GM23338 (cell line): Measurements from ENCODE around the gene LRRC47.

Source experiments
- CREB1 ChIP-seq: fragments of 250-450 bp; sonication (Bioruptor Pico); IDR thresholded peaks from 2 replicates; pipeline ENCODE4 v1.5.0; 2020; ENCODE audit warnings: low read depth, mild to moderate bottlenecking, moderate library complexity
- EZH2 ChIP-seq: fragments of 200-600 bp; sonication (generic); IDR thresholded peaks from one replicate; pipeline ENCODE4 v1.8.0; 2017; ENCODE audit warnings: antibody characterized with exemption, mild to moderate bottlenecking, low read depth; ENCODE audit not compliant: unreplicated experiment
- EZH2phosphoT487 ChIP-seq: fragments of 200-600 bp; sonication (generic); IDR thresholded peaks from one replicate; pipeline ENCODE4 v1.8.1; 2018; ENCODE audit warnings: antibody characterized with exemption; ENCODE audit not compliant: unreplicated experiment
- JUNB ChIP-seq: IDR thresholded peaks from one replicate; pipeline ENCODE4 v1.6.1; 2016; ENCODE audit warnings: antibody characterized with exemption; ENCODE audit not compliant: unreplicated experiment
- NANOG ChIP-seq: IDR thresholded peaks from 2 replicates; pipeline ENCODE4 v1.6.1; 2016; ENCODE audit warnings: antibody characterized with exemption, borderline replicate concordance
- POLR2AphosphoS5 ChIP-seq: IDR thresholded peaks from 2 replicates; pipeline ENCODE4 v1.6.1; 2016; ENCODE audit warnings: antibody characterized with exemption, low read depth
- STAT1 ChIP-seq: IDR thresholded peaks from one replicate; pipeline ENCODE4 v1.6.1; 2016; ENCODE audit warnings: antibody characterized with exemption; ENCODE audit not compliant: unreplicated experiment
- ZNF331 ChIP-seq: fragments of 250-450 bp; sonication (Bioruptor Pico); IDR thresholded peaks from 2 replicates; pipeline ENCODE4 v1.5.0; 2020; ENCODE audit warnings: low read depth, mild to moderate bottlenecking, moderate library complexity
- TF ChIP-seq, protein P1 (sequence below), 2 experiments: fragments of 200-600 bp in 1 of 2; sonication (generic) in 1 of 2; conservative IDR thresholded peaks; 2 replicates each; pipeline versions ENCODE4 v1.5.1 to v1.6.1; 2016 to 2017; ENCODE audit warnings: antibody characterized with exemption in 2 of 2, low read depth in 2 of 2, mild to moderate bottlenecking in 2 of 2, moderate library complexity in 1 of 2
- TF ChIP-seq, protein P2 (sequence below): IDR thresholded peaks from one replicate; pipeline ENCODE4 v1.6.1; 2018; ENCODE audit warnings: antibody characterized with exemption; ENCODE audit not compliant: unreplicated experiment
- TF ChIP-seq, protein P3 (sequence below): IDR thresholded peaks from 2 replicates; pipeline ENCODE4 v1.6.1; 2016; ENCODE audit warnings: antibody characterized with exemption

DNA sequence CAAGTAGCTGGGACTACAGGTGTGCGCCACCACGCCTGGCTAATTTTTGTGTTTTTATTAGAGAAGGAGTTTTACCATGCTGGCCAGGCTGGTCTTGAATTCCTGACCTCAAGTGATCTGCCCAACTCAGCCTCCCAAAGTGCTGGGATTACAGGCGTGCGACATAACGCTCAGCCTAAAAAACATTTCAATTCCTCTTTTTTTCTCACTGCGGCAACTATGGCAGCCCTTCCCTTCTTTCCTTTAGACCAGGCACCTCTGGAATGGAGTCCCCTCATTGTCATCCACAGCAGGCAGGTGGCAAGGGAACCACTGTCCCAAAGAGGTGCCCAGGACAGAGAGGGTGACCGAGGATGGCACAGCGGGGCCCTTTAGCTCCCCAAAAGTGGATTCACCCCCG, 46.6 kb upstream of the LRRC47 start:
- TF ChIP-seq, protein P1, sequence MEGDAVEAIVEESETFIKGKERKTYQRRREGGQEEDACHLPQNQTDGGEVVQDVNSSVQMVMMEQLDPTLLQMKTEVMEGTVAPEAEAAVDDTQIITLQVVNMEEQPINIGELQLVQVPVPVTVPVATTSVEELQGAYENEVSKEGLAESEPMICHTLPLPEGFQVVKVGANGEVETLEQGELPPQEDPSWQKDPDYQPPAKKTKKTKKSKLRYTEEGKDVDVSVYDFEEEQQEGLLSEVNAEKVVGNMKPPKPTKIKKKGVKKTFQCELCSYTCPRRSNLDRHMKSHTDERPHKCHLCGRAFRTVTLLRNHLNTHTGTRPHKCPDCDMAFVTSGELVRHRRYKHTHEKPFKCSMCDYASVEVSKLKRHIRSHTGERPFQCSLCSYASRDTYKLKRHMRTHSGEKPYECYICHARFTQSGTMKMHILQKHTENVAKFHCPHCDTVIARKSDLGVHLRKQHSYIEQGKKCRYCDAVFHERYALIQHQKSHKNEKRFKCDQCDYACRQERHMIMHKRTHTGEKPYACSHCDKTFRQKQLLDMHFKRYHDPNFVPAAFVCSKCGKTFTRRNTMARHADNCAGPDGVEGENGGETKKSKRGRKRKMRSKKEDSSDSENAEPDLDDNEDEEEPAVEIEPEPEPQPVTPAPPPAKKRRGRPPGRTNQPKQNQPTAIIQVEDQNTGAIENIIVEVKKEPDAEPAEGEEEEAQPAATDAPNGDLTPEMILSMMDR (conservative IDR thresholded peaks at IDR 0.05; ENCODE audit: low read depth in 2 of 2) = no peak
- no peak for TF ChIP-seq JUNB
- TF ChIP-seq EZH2 = no peak
- TF ChIP-seq, protein P2, sequence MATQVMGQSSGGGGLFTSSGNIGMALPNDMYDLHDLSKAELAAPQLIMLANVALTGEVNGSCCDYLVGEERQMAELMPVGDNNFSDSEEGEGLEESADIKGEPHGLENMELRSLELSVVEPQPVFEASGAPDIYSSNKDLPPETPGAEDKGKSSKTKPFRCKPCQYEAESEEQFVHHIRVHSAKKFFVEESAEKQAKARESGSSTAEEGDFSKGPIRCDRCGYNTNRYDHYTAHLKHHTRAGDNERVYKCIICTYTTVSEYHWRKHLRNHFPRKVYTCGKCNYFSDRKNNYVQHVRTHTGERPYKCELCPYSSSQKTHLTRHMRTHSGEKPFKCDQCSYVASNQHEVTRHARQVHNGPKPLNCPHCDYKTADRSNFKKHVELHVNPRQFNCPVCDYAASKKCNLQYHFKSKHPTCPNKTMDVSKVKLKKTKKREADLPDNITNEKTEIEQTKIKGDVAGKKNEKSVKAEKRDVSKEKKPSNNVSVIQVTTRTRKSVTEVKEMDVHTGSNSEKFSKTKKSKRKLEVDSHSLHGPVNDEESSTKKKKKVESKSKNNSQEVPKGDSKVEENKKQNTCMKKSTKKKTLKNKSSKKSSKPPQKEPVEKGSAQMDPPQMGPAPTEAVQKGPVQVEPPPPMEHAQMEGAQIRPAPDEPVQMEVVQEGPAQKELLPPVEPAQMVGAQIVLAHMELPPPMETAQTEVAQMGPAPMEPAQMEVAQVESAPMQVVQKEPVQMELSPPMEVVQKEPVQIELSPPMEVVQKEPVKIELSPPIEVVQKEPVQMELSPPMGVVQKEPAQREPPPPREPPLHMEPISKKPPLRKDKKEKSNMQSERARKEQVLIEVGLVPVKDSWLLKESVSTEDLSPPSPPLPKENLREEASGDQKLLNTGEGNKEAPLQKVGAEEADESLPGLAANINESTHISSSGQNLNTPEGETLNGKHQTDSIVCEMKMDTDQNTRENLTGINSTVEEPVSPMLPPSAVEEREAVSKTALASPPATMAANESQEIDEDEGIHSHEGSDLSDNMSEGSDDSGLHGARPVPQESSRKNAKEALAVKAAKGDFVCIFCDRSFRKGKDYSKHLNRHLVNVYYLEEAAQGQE = no peak
- no peak for TF ChIP-seq STAT1
- TF ChIP-seq POLR2AphosphoS5 = no peak
- TF ChIP-seq ZNF331 (CRISPR knock-in tag) = no peak
- no peak for TF ChIP-seq EZH2phosphoT487
- TF ChIP-seq NANOG = no peak
- TF ChIP-seq, protein P3, sequence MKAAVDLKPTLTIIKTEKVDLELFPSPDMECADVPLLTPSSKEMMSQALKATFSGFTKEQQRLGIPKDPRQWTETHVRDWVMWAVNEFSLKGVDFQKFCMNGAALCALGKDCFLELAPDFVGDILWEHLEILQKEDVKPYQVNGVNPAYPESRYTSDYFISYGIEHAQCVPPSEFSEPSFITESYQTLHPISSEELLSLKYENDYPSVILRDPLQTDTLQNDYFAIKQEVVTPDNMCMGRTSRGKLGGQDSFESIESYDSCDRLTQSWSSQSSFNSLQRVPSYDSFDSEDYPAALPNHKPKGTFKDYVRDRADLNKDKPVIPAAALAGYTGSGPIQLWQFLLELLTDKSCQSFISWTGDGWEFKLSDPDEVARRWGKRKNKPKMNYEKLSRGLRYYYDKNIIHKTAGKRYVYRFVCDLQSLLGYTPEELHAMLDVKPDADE = no peak
- TF ChIP-seq CREB1 (CRISPR knock-in tag) = no peak
